Measurements from ENCODE around the gene TSPAN8.
"Not testable (repeated sequence)": the region's sequence is repeated elsewhere in the genome, so short reads cannot be mapped to it uniquely, and the experiment has no call there.

The TSPAN8 gene

DNA sequence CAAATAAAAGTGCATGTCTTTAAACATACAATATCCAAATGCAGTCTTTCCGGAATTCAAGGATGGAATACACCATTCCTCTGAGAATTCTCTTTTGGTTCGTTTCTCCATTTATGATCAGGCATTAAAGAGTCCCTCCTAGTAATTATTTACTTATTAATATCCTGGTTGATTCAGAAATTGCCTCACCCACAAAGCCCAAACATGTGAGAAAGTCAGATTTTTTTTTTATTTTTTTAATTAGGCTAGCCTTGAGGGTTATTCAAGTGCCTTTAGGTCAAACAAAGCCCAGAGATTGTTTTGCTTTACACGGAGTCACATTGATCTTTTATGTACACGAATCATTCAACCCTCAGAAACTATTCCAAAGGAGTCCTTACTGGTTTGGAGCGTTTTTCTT lies 6.4 kb upstream of the TSPAN8 start:
- DNase-seq = no peak

DNA sequence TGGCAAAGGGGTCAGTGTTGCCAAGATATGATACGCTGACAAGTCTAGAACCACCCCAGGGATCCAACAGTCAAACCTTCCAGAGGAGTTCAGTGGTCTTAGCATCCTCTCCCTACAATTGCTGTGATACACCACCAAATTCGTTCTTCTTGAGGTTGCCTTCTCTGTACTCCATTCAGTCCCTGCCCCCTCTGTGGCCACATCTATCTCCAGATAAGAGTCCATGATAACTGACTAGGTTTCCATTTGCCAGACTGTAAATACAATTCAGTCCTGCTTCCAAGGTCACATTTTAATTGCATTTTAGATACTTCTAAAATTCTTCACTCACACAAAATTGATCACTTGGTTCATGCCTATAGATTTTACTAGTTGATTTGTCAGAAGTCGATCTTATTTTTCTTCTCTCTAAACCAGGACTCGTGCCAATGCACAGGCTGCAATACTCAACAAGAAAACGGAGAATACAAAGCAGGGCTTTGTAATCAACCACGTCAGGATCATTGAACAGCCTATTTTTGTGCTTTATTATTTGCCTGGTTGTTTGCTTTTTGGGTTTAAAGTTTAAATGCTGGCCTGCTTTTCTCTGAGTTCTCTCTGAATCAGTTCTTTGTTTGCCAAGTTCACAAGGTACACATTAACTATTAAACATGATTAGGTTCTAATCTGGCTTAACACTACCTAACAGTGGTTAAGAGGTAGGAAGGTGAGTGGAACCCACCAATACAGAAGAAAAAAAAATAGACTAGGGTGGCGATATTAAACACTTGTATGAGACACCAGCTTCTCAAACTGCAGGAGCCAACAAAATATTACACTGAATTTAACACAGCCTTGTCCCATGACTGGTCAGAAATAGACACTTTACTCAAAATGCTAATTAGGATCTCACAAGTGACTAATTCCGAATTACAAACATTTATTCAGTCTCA lies 5.3 kb upstream of the TSPAN8 start:
- DNase-seq = no peak

DNA sequence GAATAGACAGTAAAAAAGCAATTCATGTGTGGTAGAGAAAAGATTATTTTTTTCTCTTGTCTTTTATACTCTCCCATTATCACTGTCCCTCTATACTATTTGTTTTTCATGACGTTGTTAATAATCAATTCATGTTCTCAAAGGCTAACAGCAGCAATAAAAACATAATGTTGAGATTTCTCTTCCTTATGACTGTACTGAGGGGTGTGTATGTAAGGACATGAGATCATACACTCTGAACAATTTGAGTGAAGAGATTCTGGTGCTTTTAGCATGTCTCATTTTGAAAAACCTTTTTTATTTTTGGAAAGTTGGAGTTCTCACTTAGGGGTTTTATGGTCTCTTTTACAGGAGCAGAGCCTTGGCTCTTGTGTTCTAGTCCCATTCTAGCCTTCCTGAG lies 3.8 kb upstream of the TSPAN8 start:
- no peak for DNase-seq

DNA sequence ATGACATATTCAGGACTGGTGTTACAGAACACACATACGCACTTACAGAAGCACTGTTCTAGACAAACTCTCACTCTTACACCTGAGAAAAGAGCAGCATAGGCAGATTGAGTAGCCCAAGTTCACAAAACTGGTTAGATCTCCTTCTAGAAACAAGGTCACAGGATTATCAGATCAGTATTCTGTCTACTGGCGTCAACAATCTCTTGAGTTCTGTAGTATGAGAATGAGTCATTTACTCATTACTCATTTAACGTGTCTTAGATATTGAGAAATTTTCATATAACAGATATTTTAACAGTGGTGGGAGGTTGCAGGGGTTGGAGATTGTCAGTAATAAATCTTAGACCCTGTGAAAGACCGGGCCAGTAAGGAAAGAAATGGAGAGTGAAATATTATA lies 2.8 kb upstream of the TSPAN8 start:
- no peak for DNase-seq

DNA sequence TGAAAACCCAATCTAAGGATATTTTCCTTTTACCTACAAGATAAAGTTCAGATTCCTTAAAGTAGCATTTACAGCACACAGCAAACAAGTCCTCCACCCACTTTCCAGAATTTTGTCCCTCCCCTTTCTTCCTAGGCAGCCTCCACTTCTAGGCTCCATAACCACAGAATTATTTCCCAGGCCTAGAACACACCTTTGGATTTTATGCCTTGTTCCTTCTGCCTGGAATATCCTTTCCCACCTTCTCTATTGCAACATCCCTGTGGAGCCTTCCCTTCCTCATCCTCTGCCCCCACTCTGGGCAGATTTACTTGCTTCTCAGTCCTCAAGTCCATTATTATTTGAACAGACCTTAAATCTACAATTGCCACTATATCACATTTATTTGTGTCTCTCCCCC lies 2.1 kb upstream of the TSPAN8 start:
- DNase-seq = no peak

DNA sequence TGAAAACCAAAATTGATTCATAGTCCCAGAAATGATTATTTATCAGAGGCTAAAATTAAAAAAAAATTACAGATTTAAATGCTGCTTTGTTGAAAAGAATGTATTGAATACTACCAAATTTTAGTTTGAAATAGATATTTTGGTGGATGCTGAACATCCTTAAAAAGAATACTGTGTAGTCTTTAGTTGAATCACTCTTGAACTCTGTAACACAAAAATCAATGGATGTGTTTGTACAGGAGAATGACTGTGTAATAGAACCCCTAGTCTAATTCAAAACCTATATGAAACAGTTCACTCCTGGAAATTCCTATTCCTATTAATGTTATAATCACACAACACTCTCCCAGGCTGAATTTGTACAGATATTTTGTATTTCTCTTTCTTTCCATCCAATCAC lies 1.5 kb upstream of the TSPAN8 start:
- no peak for DNase-seq

DNA sequence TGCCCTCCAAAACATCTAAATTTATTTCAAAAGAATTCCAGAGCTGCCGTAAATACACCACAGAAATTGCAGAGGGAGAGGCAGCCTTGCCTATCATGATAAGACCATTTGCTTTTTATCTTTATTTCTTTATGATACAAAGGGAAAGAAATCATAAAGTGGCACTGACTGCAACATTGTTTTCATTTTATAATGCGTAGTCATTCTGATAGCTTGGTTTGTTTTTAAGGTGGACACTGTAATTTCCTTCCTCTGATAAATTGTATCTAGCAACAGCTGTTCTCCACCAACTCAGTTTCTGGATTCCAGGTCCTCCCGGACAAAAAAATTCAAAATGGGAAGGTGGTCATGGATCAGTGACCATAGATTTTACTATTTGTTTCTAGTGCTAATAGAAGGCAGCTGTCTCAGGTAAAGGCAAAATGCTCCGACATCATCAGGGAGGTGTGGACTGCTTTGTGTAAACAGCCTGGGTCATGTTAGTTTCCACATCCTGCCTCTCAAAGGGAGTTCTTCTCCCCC lies 623 bp upstream of the TSPAN8 start:
- DNase-seq = no peak

DNA sequence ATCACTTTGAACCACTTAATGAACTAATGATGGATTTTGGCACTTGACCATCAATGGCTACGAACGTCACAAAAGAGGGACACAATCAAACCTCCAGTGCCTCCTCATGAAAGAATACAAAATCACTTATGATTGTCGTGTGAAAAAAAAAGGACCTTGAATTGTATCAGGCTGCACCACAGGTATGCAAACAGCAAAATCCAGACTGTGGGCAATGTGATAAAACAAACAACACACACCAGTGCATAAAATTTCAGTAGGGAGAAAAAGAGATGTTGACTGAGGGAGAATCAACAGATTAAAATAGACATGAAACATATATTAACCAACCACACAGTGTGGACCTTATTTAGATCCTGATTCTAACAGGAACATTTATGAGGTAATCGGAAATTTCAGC lies 2.6 kb downstream of the TSPAN8 start:
- DNase-seq = no peak

DNA sequence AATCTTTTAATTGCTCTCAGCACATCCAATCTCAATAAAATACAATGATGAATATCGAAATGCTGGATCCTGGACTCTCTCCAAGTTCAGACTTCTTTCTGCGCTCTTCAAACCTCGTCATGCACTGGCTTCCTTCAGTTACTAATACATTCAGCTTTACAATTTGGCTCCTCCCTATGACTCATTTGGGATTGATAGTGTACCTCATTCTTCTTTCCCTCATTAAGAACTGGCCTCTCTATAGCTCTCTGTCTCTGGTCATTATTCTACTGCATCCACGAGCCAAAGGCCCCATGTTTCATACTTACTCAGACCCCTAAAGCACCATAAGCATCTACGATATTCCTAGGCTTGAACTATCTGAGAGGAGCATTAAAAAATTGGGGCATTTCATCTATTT lies 4.9 kb downstream of the TSPAN8 start:
- DNase-seq = no peak

DNA sequence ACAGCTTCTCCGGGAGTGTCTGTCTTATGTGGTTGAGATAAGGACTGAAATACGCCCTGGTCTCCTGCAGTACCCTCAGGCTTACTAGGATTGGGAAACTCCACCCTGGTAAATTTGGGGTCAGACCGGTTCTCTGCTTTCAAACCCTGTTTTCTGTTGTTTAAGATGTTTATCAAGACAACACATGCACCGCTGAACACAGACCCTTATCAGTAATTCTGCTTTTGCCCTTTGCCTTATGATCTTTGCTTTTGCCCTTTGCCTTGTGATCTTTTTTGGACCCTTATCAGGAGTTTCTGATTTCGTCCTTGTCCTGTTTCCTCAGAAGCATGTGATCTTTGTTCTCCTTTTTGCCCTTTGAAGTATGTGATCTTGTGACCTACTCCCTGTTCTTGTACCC lies 7.8 kb downstream of the TSPAN8 start:
- DNase-seq = not testable (repeated sequence)

DNA sequence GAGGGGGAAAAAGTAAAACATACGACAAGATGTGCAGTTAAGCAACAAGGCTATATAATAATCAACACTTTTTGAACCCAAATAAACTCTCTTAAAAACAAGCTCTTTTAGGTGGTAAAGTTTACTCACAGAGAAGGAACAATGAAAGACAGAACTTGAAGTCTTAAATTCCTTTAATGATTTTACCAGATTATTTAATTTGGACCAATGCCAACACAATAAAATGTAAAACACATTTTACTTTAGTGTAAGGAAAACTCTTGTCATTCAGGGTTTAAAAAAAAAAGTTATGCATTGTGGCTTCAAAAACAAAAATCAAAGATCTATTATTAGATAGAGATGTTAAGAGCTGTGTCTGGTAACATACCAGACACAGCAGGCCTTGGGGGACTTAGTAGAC lies 13.1 kb downstream of the TSPAN8 start:
- DNase-seq = no peak

DNA sequence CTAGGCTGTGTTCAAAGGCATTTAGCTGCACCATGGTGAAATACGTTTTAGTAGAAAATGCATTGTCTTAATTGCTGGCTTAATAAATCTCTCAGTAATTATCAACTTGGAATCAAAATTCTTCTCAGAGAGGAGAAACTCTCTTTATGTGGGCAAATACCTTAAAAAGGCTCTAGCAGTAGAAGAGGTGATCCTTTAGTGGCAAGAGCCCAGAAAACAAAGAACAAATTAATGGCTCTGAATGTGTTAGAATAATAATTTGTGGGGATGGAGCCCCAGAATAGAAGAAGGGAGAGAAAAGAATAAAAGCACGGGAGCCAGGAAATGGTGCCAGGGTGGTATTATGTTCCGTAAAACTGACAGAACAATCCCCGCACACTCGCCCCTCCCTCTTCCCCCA lies 14.8 kb downstream of the TSPAN8 start:
- no peak for DNase-seq

DNA sequence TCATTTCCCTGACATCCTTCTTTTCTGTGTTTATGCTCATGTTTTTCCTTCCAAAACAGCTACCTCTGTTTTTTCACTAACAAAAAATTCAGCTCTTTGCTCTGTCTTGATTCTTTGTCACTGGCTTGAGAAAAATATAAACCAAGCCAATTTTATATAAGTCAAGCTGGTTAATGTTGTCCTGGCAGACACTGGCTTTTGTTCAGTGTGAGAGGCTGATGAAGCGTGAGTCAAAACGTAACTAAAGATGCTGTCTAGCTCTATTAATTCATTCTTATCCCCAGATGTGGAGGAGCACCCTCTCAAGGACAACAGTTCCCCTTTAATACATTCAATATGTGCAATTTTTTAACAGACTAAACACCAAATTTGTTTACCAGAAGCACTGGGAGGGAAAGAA lies 15.8 kb downstream of the TSPAN8 start:
- DNase-seq = no peak

DNA sequence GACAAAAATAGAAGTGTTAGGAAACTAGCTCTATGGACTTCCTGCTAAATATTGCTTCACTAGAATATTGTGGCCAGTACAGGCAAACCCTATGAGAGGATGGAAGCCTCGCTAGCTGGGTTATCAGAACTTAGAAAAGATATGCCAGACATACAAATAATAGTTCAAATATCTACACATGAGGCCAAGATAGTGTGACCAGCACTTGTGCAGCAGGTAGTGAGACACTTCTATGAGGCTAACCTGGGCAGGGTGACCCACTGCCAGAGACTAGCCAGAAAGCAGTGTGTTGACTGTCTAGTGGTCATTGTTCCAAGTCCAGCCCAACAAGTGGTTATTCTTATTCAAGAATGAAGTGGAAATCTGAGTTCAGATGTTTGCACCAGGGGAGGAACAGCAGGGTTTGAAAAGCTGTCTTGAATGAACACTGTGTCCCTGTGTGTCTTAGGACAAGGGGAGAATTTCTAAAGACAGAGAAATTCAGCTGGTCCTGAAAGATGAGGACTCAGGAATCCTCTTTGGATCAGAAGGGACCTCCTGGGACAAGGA lies 16.3 kb downstream of the TSPAN8 start:
- DNase-seq = no peak

DNA sequence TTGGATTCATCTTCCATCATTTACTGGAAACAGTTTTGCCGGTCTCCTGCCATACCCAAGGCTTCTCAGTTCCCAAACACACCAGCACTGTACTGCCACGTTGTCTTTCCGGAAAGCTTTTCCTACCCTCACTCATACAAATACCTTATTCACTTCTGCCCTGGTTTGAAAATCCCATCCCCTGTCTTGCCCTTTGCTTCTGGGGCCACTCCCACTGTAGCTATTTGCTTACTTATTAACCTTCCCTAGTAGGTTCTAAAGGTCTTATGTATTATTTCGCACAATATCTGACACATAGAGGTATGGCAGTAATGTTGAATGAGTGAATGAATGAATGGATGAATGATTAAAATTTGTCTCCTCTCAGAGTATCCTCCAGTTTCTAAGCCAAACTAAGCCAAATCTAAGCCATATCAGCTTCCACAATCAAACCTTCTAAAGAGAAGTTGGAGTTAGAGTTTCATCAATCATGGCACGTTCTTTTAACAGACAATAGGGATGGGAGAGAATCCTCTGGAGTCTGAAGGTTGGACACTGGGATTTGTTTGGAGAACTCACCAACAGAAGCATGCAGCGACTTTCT lies 18.6 kb downstream of the TSPAN8 start:
- DNase-seq = no peak

DNA sequence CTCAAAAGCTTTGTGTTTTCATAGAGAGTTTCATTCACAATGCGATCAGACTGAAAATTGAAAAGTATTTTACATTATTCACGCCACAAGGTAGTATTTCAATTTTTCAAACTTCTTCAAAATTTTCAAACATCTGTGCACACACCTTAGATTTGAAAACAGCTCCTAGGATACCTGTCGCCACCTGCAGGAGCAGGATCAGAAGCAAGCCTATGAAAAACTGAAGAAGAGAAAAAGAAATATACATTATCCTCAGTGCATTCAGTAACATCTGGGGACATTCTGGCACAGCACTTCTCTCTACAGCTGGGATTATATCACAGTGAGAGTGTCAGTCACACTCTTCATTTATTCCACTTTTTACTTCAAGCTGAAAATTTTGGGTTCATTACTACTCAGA lies 19.8 kb downstream of the TSPAN8 start:
- DNase-seq = no peak

DNA sequence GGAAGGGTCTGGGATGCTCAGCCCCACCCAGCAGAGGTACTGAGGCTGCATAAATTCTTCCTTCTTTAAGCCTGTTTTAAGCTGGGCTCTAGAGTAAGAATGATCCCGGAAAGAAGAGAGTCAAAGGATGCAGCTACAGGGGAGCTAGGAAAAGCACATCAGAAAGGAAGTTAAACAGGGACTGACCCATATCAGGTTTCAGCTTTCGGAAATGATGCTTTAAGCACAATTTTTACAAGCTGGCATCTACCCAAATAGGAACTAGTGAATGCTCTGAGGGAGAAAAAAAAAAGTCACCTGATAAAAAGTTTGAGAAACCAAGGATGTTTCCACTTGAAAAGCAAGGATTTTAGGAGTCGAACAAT lies 22.0 kb downstream of the TSPAN8 start:
- DNase-seq = no peak

DNA sequence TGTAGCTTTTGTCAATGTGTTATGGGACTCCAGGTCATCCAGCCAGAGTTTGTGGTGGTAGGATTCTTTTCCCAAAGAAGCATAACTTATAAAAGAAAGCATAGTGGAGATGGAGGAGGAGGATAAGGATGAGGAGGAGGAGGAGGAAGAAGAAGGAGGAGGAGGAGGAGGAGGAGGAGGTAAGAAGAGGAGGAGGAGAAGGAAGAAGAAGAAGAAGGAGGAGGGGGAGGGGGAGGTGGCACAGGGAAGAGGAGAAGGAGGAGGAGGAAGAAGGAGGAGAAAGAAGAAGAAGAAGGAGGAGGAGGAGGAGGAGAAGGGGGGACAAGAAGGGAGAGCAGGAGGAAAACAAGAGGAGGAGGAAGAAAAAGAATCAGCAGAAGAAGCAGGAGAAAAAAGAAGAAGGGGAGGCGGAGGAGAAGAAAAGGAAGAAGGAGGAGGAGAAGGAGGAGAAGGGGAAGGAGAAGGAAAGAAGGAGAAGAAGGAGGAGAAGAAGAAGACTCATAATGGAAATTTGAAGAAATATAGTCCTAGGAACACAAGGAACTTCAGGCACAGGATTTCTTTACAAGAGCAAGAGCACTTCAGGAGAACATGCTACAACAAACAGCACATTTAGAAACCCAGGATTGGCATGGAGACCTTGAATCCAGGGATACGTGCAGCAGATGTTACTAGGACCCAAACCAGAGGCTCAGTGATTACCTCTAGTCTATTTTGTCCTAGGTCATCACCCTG lies 22.6 kb downstream of the TSPAN8 start:
- DNase-seq = no peak

DNA sequence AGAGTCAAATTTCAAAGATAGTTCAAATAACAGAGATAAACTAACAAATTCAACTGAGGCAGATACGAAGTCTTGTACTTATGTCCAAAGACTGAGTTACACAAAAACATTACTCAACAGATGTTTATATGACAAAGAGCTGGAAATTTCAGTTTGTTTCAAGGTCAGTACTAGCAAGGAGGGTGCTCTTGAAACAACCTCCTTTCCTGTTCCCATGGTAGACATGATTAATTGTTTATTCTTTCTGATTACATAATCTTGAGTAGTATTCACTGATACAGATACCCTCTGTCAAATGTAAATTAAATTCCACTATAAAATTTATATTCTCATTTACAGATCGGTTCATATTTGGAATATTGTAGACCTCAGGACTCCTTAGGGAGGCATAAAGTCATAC lies 23.4 kb downstream of the TSPAN8 start:
- no peak for DNase-seq

DNA sequence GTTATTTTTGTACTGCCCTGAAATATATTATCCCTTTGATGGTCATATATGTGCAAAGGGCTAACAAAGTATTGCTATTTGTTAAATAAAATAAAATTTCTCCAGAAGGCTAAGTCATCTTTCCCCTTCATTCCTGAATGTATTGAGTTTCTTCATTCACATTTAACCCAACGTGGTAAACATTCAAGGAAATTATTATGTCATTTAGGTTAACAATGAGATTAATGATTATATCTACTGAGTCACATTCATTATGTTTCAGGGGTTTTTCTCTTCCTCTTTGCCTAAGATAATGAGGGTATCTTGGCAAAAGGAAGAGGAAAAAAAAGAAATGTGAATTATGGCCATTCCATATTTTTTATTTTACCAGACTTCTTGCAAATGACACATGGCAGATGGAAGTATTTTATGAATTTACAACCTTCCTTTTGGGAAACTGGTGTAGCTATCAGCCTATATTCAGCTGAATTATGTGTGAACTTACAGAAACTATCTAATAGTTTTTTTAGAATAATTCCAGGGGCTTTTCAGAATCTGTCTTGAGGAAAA lies 27.2 kb downstream of the TSPAN8 start:
- no peak for DNase-seq

DNA sequence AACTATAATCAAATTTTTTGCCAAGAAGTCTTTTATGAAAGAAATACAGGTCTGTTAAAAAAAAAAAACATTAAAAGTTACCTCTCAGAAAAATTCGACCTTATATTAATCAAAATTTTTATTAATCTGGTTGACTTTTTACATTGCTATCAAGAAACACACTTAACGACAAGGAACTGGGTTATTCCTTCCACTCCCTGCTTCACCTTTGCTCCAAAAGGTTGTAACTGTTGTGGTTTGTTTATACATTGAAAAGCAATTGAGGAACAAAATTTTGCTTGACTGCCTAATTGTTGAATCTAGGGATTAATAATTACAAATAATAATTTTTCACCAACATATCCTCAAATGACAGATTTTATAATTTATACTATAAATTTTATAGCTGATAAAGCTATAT lies 28.4 kb downstream of the TSPAN8 start:
- no peak for DNase-seq

DNA sequence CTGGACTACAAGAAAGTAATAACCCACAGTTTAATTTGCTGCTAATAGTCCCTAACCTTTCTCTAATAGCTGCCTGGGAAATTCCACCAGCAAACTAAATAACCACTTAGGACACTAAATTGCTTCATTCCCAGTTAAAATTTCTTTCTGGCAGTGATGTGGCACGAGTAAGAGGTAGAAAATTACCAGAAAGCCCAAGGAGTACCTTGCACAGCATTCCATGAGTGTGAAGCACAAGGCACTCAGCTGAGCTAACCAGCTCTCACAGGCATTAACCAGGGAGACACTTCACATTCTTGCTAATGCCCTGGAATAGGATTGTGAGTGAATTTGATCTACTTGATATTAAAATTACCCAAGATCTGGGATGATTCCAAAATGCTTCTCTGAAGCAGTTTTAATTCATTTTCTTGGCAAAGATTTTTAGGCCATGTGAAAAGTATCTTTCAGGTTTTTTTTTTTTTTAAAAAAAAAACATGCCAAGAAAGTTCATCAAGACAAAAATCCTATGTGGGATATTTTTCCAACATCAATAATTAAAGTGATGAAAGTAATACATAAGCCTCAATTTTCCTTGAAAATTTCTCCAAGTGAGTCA lies 29.5 kb downstream of the TSPAN8 start:
- DNase-seq = no peak

DNA sequence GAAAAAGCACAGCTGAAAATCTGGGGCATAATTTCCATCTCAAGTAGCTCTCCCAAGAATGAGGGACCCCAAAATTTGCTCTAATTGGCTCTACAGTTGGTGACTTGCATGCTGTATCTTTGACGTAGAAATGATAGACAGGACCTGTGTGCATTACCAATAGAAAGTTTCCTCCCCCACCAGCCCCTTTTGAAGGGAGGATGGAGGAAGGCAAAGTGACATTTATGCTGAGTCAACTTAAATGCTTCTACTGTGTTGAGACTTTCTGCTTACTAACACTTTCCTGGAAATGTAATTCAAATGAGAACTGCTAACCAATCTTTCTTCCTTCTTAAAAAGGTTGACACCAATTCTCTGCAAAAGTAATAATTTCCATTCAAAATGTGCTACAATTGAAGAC lies 31.9 kb downstream of the TSPAN8 start:
- DNase-seq = no peak

Data from NCI-H2107 (cell line).